Activated CD8-positive, alpha-beta memory T cell treated with anti-CD3 and anti-CD28 coated beads for 4 hours (primary cell): ENCODE data around the gene GFRA1.

Experiments
- DNase-seq, 2 donors: peaks; one replicate each; pipeline ENCODE4 v3.0.0-alpha.2; 2020; ENCODE audit warnings: low read depth in 2 of 2

The GFRA1 gene

GRCh38 chr10:116272440-116273283 is at the start of gene GFRA1:
TSS of gene GFRA1 (minus strand) at chr10:116273206. CDS start at chr10:116272029, 1,177 bp downstream.
- no peak for DNase-seq

GRCh38 chr10:116316503-116316902 is 43.5 kb upstream of the GFRA1 start:
- DNase-seq = no peak

GRCh38 chr10:116312548-116312947 is 39.5 kb upstream of the GFRA1 start:
- no peak for DNase-seq

GRCh38 chr10:116311706-116312490 is 38.9 kb upstream of the GFRA1 start:
- DNase-seq = no peak

- no peak for DNase-seq
Measured at GRCh38 chr10:116311016-116311415, 38.0 kb upstream of the GFRA1 start.

- DNase-seq = no peak
Measured at GRCh38 chr10:116307455-116307854, 34.4 kb upstream of the GFRA1 start.

- no peak for DNase-seq
Measured at GRCh38 chr10:116306847-116307246, 33.8 kb upstream of the GFRA1 start.

GRCh38 chr10:116304923-116305322 is 31.9 kb upstream of the GFRA1 start:
- DNase-seq = no peak

- no peak for DNase-seq
Measured at GRCh38 chr10:116300542-116300941, 27.5 kb upstream of the GFRA1 start.

- DNase-seq = no peak
Measured at GRCh38 chr10:116298586-116298985, 25.6 kb upstream of the GFRA1 start.

- no peak for DNase-seq
Measured at GRCh38 chr10:116296291-116296721, 23.3 kb upstream of the GFRA1 start.

GRCh38 chr10:116292493-116292892 is 19.5 kb upstream of the GFRA1 start:
- DNase-seq = no peak

GRCh38 chr10:116289652-116290051 is 16.6 kb upstream of the GFRA1 start:
- DNase-seq = no peak

- no peak for DNase-seq
Measured at GRCh38 chr10:116287906-116288501, 15.0 kb upstream of the GFRA1 start.

- DNase-seq = no peak
Measured at GRCh38 chr10:116286626-116287200, 13.7 kb upstream of the GFRA1 start.

GRCh38 chr10:116281775-116282174 is 8.8 kb upstream of the GFRA1 start:
- DNase-seq = no peak

GRCh38 chr10:116278846-116279245 is 5.8 kb upstream of the GFRA1 start:
- no peak for DNase-seq

GRCh38 chr10:116276981-116277380 is 4.0 kb upstream of the GFRA1 start:
- DNase-seq = no peak

GRCh38 chr10:116274064-116274904 is 1.3 kb upstream of the GFRA1 start:
- no peak for DNase-seq

- DNase-seq = no peak
Measured at GRCh38 chr10:116271593-116272439, 1.2 kb downstream of the GFRA1 start.
